ENCODE data around the gene NHP2.
A peak's percentile ranks its signal among the peaks of the same experiment; 100 is the strongest.

The NHP2 gene

DNA sequence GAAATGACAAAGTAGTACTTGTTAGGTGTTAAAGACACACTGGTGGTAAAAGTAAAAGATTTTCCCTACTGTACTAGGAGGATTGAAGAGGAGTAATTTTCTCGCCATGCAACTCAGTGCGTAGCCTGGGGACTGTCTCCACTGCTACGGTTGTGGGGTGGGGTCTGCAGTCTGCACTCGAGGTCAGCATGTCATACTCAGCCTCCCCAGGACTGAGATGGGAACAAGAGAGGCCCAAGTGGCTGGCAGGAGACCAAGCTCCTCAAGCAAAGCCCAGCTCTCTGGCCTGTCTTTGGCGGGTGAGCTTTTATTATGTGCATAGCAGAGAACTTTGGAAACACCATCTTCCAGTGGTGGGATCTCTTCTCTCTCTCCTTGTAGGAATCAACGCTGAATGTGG, 10.4 kb downstream of the NHP2 start:
- H3K27ac ChIP-seq, result no peak overlapping the region
- TF ChIP-seq, protein P1, sequence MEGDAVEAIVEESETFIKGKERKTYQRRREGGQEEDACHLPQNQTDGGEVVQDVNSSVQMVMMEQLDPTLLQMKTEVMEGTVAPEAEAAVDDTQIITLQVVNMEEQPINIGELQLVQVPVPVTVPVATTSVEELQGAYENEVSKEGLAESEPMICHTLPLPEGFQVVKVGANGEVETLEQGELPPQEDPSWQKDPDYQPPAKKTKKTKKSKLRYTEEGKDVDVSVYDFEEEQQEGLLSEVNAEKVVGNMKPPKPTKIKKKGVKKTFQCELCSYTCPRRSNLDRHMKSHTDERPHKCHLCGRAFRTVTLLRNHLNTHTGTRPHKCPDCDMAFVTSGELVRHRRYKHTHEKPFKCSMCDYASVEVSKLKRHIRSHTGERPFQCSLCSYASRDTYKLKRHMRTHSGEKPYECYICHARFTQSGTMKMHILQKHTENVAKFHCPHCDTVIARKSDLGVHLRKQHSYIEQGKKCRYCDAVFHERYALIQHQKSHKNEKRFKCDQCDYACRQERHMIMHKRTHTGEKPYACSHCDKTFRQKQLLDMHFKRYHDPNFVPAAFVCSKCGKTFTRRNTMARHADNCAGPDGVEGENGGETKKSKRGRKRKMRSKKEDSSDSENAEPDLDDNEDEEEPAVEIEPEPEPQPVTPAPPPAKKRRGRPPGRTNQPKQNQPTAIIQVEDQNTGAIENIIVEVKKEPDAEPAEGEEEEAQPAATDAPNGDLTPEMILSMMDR (IDR thresholded peaks at IDR 0.05), result no peak
- no peak for TF ChIP-seq ZFX (IDR thresholded peaks at IDR 0.05; ENCODE audit: borderline replicate concordance)

DNA sequence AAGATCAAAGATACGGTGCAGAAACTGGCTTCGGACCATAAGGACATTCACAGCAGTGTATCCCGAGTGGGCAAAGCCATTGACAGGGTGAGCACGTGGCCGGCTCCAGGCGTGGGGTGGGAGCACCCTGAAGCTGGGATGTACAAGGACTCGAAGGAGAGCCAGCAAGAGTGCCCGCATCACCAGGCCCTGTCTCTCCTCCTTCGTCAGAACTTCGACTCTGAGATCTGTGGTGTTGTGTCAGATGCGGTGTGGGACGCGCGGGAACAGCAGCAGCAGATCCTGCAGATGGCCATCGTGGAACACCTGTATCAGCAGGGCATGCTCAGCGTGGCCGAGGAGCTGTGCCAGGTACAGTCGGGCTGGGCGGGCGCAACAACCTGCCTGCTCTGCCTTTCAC, 11.0 kb downstream of the NHP2 start:
- H3K27ac ChIP-seq, result no peak overlapping the region
- no peak for TF ChIP-seq ZFX (IDR thresholded peaks at IDR 0.05; ENCODE audit: borderline replicate concordance)

DNA sequence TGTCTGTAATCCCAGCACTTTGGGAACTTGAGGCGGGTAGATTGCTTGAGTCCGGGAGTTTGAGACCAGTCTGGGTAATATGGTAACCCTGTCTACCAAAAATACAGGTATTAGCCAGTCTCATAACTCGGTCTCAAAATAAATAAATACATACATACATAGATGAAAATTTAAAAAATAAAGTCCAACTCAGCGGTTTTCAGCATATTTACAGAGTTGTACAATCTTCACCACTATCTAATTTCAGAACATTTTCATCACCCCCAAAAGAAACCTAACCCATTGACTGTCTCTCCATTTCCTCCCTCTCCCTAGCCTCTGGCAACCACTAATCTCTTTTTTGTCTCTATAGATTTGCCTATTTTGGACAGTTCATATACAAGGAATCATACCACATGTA, 12.1 kb downstream of the NHP2 start:
- no peak for TF ChIP-seq ZFX (IDR thresholded peaks at IDR 0.05; ENCODE audit: borderline replicate concordance)
- TF ChIP-seq, protein P1 (IDR thresholded peaks at IDR 0.05), result no peak

DNA sequence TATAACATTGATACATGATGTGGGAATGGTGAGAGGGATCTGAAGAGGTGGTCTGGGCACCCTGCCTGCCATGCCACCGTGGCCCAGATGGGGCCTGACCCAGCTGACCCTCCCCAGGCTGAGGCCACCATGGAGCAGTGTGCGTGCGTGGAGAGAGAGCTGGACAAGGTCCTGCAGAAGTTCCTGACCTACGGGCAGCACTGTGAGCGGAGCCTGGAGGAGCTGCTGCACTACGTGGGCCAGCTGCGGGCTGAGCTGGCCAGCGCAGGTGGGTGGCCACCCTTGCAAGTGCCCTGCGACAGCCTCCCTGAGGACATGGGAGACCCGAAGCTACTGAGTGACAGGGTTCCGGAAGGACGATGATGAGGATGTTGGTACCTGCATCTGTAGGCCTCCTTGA, 15.7 kb downstream of the NHP2 start:
- no peak overlapping the region for H3K27ac ChIP-seq
- TF ChIP-seq, protein P1 (IDR thresholded peaks at IDR 0.05), result no peak
- TF ChIP-seq ZFX (IDR thresholded peaks at IDR 0.05; ENCODE audit: borderline replicate concordance), result no peak

More for the DNA sequence above, 12.1 kb downstream of the NHP2 start:
- H3K27ac ChIP-seq, result no peak overlapping the region

DNA sequence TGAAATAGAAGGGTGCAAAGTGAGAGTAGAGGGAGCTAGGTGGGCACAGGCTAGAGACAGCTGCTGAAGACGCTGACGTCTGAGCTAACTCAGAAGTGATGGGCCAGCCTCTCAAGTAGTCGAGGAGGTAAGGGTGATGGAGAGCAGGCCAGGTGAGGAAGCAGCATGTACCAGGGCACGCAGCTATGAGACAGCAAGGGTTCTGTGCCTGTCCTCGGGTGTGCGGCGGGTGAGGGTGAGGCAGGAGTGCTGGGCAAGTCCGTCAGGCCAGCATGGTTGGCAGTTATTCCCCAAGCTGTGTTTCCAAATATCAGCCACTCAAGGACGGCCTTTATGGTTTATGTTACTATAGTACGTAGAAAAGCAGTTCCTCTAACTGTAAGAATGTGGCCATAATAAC, 16.7 kb downstream of the NHP2 start:
- H3K27ac ChIP-seq, result no peak overlapping the region
- no peak for TF ChIP-seq ZFX (IDR thresholded peaks at IDR 0.05; ENCODE audit: borderline replicate concordance)
- TF ChIP-seq, protein P1 (IDR thresholded peaks at IDR 0.05), result no peak

DNA sequence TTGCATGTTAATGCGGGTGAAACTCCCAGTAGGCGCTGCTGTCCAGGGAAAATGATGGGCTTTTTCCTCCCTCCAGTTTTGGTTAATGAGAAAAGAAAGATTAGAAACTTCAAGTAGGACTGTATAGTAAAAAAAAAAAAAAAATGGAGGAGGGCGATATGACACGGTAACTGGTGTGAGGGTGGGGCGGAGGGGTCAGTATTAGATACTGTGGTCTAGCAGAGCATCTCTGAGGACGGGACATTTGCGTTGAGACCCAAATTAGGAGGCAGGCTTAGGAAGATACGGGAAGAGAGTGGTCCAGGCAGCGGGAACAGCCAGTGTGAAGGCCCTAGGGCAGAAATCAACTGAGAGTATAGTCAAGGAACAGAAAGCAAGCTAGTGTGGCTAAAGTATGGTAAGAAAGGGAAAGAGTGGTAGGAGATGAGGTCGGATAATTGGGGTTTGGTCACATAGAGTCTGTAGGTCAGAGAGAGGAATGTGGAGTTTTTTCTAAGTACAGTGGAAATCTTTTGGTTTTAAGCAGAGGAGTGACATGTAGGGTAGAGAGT, 22.2 kb downstream of the NHP2 start:
- no peak for TF ChIP-seq ZFX (IDR thresholded peaks at IDR 0.05; ENCODE audit: borderline replicate concordance)
- TF ChIP-seq, protein P1 (IDR thresholded peaks at IDR 0.05), result no peak
- H3K27ac ChIP-seq, result peak overlapping the region; percentile 93

DNA sequence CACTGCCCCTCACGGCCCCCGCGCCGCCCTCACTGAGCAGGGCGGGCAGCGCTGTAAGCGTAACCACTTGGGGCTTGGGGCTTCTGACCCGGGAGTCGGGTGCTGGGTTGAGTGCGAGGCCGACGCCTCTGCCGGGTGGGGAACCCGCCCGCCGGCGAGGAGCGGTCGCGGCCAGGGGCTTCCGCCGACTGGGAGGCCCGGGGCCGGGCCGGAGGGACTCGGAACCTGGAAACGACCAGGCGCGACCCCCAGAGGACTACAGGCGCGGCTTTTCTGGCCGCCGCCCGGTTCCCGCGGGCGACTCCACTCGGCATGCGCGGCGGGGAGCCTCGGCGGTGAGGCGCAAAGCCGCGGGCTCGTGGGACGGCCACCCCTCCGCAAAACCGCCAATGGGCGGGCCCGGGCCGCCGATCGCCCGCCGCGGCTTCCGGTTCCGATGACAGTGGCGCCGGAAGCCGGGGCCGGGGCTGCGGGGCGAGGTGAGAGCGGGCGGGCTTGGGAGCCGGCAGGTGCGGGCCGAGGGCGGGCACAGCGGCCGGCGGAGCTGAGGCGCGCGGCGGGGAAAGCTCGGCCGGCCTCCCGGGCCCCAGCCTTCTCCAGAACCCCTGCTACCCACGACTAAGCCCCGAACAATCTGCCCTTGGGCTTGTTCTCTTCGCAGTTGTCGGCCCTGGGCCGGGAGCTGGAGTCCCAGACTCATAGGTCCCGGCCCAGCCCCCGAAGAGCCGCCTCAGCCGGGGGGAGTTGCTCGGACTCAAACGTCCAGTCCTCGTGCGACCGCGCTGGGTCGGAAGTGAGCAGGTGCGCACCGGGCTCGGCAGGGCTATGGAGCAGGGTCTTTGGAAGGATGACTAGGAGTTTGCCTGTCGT, 22.9 kb downstream of the NHP2 start, which contains the start of gene RMND5B:
RMND5B (plus strand) TSS at position 439 of the 870 bp plus-strand sequence. CDS start 7,106 bp downstream, outside the sequence.
- peak within 1 kb of the TSS; percentile 93 for H3K27ac ChIP-seq
- TF ChIP-seq, protein P1 (IDR thresholded peaks at IDR 0.05), result no peak; the same call in 1 of the 2 replicates

Measured in 22Rv1 (cell line).